ENCODE data around the gene HS3ST3B1. TPM values are rescaled to one million over a fixed set of nuclear protein-coding genes. Genes with fewer than 3 reads are reported as not detected.

The HS3ST3B1 gene
- total RNA-seq, 1 donor from 2014 or later: 8.7 TPM

DNA sequence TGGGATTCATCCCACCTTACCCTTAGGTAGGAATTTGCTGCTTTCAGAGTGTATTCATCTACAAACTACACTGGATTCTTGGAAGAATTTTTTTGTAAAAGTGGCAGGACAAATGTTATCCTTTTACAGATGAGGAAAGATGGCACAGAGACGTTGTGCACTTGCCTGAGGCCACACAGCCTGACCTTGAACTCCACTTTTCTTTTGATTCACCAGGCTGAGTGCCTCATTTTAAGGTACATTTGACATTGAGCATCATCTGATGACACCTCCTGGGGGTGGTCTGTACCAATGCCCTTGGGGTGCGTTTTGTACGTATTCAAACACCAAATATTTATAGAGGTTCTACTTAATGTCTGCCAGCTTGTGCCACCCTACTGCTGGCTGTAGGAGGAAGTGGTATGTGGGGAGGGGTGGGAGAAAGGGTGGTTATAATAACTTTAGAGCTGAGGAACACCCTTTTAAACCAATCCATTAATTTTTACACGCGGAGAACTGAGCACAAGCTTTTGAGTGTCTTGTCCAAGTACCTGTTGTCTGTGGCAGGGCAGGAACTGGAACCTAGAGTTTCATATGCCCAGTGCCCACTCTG lies 29.1 kb downstream of the HS3ST3B1 start:
- H3K4me1 Mint-ChIP-seq (ENCODE audit: low read depth, unreplicated experiment): peaks cover 17% of the 10 kb centered on the region
- Histone ChIP-seq H3K36me3 (ENCODE audit: insufficient read depth, low read length) (no peaks in the 10 kb centered on the region), H3K27ac (ENCODE audit: low read depth, low read length) (no peak overlapping the region), H3K27me3 (ENCODE audit: insufficient read depth, low read length) (no peaks in the 10 kb centered on the region), H3K9ac (ENCODE audit: low read length) (no peak overlapping the region), H3K4me1 (ENCODE audit: insufficient read depth, low read length) (peaks cover 5% of the 10 kb centered on the region), H3K9me3 (ENCODE audit: insufficient read depth, low read depth, low read length) (no peaks in the 10 kb centered on the region), H3K79me2 (ENCODE audit: insufficient read depth, low read length) (peaks cover 91% of the 10 kb centered on the region), H3K4me2 (ENCODE audit: low read length) (no peak overlapping the region), H3K4me3 (ENCODE audit: insufficient read depth, low read depth, low read length) (no peak overlapping the region), H4K20me1 (ENCODE audit: insufficient read depth, low read length) (peaks cover 88% of the 10 kb centered on the region), H2AFZ (ENCODE audit: low read depth, low read length) (no peak overlapping the region)
- TF ChIP-seq CTCF (IDR thresholded peaks at IDR 0.05; ENCODE audit: insufficient read depth, low read depth, low read length) (no peak), EZH2 (IDR thresholded peaks at IDR 0.05; ENCODE audit: insufficient read depth, low read length) (no peak)
- DNase-seq (ENCODE audit: low read depth) (no peak), FAIRE-seq (no peak)
- peaks cover 2% of the 10 kb centered on the region for H3K36me3 Mint-ChIP-seq (ENCODE audit: low read depth, unreplicated experiment)
- no peak overlapping the region for H3K4me3 Mint-ChIP-seq (ENCODE audit: unreplicated experiment)
- H3K27me3 Mint-ChIP-seq (ENCODE audit: low read depth, unreplicated experiment): no peaks in the 10 kb centered on the region
- no peak overlapping the region for H3K27ac Mint-ChIP-seq (ENCODE audit: unreplicated experiment)
- H3K9me3 Mint-ChIP-seq (ENCODE audit: unreplicated experiment): no peaks in the 10 kb centered on the region

DNA sequence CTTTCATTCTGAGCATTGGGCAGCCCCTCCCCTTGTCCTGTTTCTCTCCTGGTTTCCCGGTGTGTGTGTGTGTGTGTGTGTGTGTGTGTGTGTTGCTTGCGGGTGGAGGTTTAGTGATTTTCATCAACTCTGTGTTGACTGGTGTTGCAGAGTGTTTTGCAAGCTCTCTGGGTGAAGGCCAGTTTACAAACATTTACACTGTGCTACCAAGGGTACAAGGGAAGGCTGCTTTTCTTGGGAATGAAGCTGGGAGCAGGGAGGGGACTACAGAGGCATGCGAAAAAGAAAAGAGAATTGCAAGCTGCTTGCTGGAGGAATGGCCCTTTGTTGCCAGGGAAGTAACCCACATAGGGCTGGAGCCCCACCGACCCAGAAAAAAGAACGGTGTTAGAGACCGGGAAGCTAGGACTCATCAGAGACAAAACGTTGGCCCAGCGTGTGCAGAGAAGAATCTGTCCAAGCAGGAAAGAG lies 29.6 kb downstream of the HS3ST3B1 start:
- no peak overlapping the region for H3K4me2 ChIP-seq (ENCODE audit: low read length)
- FAIRE-seq: no peak
- no peak overlapping the region for H3K27ac ChIP-seq (ENCODE audit: low read depth, low read length)
- H3K9me3 Mint-ChIP-seq (ENCODE audit: unreplicated experiment): no peaks in the 10 kb centered on the region
- no peak overlapping the region for H3K27ac Mint-ChIP-seq (ENCODE audit: unreplicated experiment)
- H2AFZ ChIP-seq (ENCODE audit: low read depth, low read length): no peak overlapping the region
- H3K9ac ChIP-seq (ENCODE audit: low read length): no peak overlapping the region
- no peak overlapping the region for H3K4me3 Mint-ChIP-seq (ENCODE audit: unreplicated experiment)
- no peaks in the 10 kb centered on the region for H3K9me3 ChIP-seq (ENCODE audit: insufficient read depth, low read depth, low read length)
- DNase-seq (ENCODE audit: low read depth): peak; percentile 38
- no peaks in the 10 kb centered on the region for H3K27me3 ChIP-seq (ENCODE audit: insufficient read depth, low read length)
- peaks cover 2% of the 10 kb centered on the region for H3K36me3 Mint-ChIP-seq (ENCODE audit: low read depth, unreplicated experiment)
- H3K36me3 ChIP-seq (ENCODE audit: insufficient read depth, low read length): no peaks in the 10 kb centered on the region
- peaks cover 84% of the 10 kb centered on the region for H4K20me1 ChIP-seq (ENCODE audit: insufficient read depth, low read length)
- no peak for TF ChIP-seq EZH2 (IDR thresholded peaks at IDR 0.05; ENCODE audit: insufficient read depth, low read length)
- TF ChIP-seq CTCF (IDR thresholded peaks at IDR 0.05; ENCODE audit: insufficient read depth, low read depth, low read length): no peak
- H3K27me3 Mint-ChIP-seq (ENCODE audit: low read depth, unreplicated experiment): no peaks in the 10 kb centered on the region
- H3K4me1 Mint-ChIP-seq (ENCODE audit: low read depth, unreplicated experiment): peaks cover 17% of the 10 kb centered on the region
- no peak overlapping the region for H3K4me3 ChIP-seq (ENCODE audit: insufficient read depth, low read depth, low read length)
- peaks cover 90% of the 10 kb centered on the region for H3K79me2 ChIP-seq (ENCODE audit: insufficient read depth, low read length)
- H3K4me1 ChIP-seq (ENCODE audit: insufficient read depth, low read length): peaks cover 5% of the 10 kb centered on the region

DNA sequence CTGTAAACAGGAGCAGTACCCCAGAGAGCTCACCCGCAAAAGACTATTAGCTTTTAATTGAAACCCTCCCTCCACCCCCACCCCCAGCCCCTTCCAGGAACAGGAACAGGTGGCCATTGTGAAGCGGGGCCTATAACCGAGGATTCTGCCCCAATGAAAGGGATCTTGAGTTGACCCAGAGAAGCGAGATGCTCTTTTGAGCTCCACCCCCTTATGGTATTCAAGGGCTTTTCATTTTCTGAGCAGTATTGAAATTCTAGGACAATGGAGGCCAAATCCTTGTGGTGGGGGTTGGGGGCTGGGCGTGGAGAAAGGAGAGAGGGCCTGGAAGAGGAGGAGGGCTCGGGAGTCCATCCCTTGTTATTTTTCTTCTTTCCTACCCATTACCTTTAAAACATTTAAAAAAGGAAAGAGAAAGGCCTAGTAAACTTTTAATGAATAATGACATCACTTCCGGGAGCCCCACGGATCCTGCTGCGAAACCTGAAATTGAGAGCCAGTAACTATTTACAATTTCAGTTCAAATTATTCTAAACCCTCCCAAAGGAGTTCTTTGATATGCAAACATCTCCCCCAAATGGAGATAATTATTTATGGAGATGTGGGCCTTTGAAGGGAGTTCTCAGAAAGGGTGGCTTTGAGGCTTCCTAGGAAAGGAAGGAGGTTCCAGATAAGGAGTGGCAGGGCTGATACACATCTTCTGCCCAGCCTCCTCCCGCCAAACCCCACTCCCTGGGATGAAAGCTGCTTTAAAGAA lies 30.5 kb downstream of the HS3ST3B1 start:
- H3K4me2 ChIP-seq (ENCODE audit: low read length): no peak overlapping the region
- H3K4me3 ChIP-seq (ENCODE audit: insufficient read depth, low read depth, low read length): no peak overlapping the region
- DNase-seq (ENCODE audit: low read depth) (no peak), FAIRE-seq (no peak)
- Mint-ChIP-seq H3K27ac (ENCODE audit: unreplicated experiment) (no peak overlapping the region), H3K4me1 (ENCODE audit: low read depth, unreplicated experiment) (peaks cover 17% of the 10 kb centered on the region), H3K4me3 (ENCODE audit: unreplicated experiment) (no peak overlapping the region), H3K9me3 (ENCODE audit: unreplicated experiment) (no peaks in the 10 kb centered on the region), H3K27me3 (ENCODE audit: low read depth, unreplicated experiment) (no peaks in the 10 kb centered on the region), H3K36me3 (ENCODE audit: low read depth, unreplicated experiment) (peaks cover 2% of the 10 kb centered on the region)
- H3K9ac ChIP-seq (ENCODE audit: low read length): no peak overlapping the region
- H4K20me1 ChIP-seq (ENCODE audit: insufficient read depth, low read length): peaks cover 84% of the 10 kb centered on the region
- TF ChIP-seq EZH2 (IDR thresholded peaks at IDR 0.05; ENCODE audit: insufficient read depth, low read length): no peak
- TF ChIP-seq CTCF (IDR thresholded peaks at IDR 0.05; ENCODE audit: insufficient read depth, low read depth, low read length): no peak
- peaks cover 5% of the 10 kb centered on the region for H3K4me1 ChIP-seq (ENCODE audit: insufficient read depth, low read length)
- no peak overlapping the region for H3K27ac ChIP-seq (ENCODE audit: low read depth, low read length)
- H3K9me3 ChIP-seq (ENCODE audit: insufficient read depth, low read depth, low read length): no peaks in the 10 kb centered on the region
- peaks cover 90% of the 10 kb centered on the region for H3K79me2 ChIP-seq (ENCODE audit: insufficient read depth, low read length)
- H2AFZ ChIP-seq (ENCODE audit: low read depth, low read length): no peak overlapping the region
- H3K27me3 ChIP-seq (ENCODE audit: insufficient read depth, low read length): no peaks in the 10 kb centered on the region
- H3K36me3 ChIP-seq (ENCODE audit: insufficient read depth, low read length): no peaks in the 10 kb centered on the region

Measured in astrocyte (in vitro differentiated cells and primary cell).